Ovary (tissue), 9 donors: ENCODE results near the gene TMEM128. TPM values are rescaled to one million over a fixed set of nuclear protein-coding genes. Genes with fewer than 3 reads are reported as not detected.
"Not testable (repeated sequence)": the region's sequence is repeated elsewhere in the genome, so short reads cannot be mapped to it uniquely, and the experiment has no call there.

Experiments
- DNase-seq, 5 donors: peaks; one replicate each; pipeline ENCODE4 v3.0.0-alpha.2; 2019 to 2020
- H3K27ac ChIP-seq, 2 donors: fragments of 200-600 bp; one replicate each; pipeline versions ENCODE4 v1.5.1 to v1.8.0; 2019 to 2022
- H3K27me3 ChIP-seq: fragments of 200-600 bp; one replicate; pipeline ENCODE4 v1.8.0; 2022
- H3K36me3 ChIP-seq: fragments of 200-600 bp; sonication (generic); one replicate; pipeline ENCODE4 v1.5.1; 2019
- H3K4me1 ChIP-seq: one replicate; pipeline ENCODE4 v1.8.1; 2013; ENCODE audit warnings: mild to moderate bottlenecking, moderate library complexity; ENCODE audit not compliant: insufficient read depth
- H3K4me3 ChIP-seq: fragments of 200-600 bp; sonication (generic); one replicate; pipeline ENCODE4 v1.5.1; 2017
- H3K9me3 ChIP-seq, 2 donors: fragments of 200-600 bp in 1 of 2; sonication (generic) in 1 of 2; one replicate each; pipeline versions ENCODE4 v1.5.1 to v1.8.1; 2013 to 2019; ENCODE audit warnings: mild to moderate bottlenecking in 1 of 2, moderate library complexity in 1 of 2
- EP300 ChIP-seq: sonication (generic); formaldehyde crosslinking; IDR thresholded peaks from one replicate; pipeline ENCODE4 v1.6.1; 2017; ENCODE audit warnings: antibody characterized with exemption
- POLR2A ChIP-seq: fragments of 450-650 bp; IDR thresholded peaks from one replicate; pipeline ENCODE4 v1.6.1; 2017; ENCODE audit warnings: antibody characterized with exemption, mild to moderate bottlenecking, moderate library complexity
- WGBS, 3 donors: extraction: QIAGEN DNeasy Blood & Tissue Kit in 1 of 3; methylation state at CpG; one replicate each; pipeline versions ENCODE4 v1.1.5 to v1.1.7; 2013 to 2017; 5-methylcytosine and 5-hydroxymethylcytosine counted together
- intact Hi-C, 4 donors: fragments of 100-400 bp; cut with DNase I; formaldehyde crosslinking; loops; one replicate each; pipeline versions ENCODE4 v1.11.0 to v1.15.1; 2022 to 2023
- polyA plus RNA-seq, 2 donors: library from polyadenylated mRNA; stranded (reverse); fragments of 200-250 nt in 1 of 2; fragments of 350-450 nt in 1 of 2; fragmentation: Illumina TruSeq in 1 of 2; extraction: RNeasy Lipid Tissue Mini Kit (QIAGEN cat#74804) in 1 of 2; gene quantifications; one replicate each; pipeline ENCODE4 v1.2.3, GENCODE V29; 2013 to 2014
- total RNA-seq, 7 donors: library from RNA; depleted of rRNA in 2 of 7; stranded (reverse); fragments of >200 nt in 2 of 7; fragmentation: NEBNext Ultra II Directional in 3 of 7; extraction: Animal tissue kit (Norgen Biotek cat#: 25700) in 3 of 7; gene quantifications; one replicate each; pipeline versions ENCODE4 v1.1.0 to v1.2.4, GENCODE V29; 2016 to 2023
- TF ChIP-seq, protein P1 (sequence below), 3 donors: fragments of 450-650 bp in 2 of 3; fragments of 200-600 bp in 1 of 3; IDR thresholded peaks; one replicate each; pipeline versions ENCODE4 v1.5.1 to v1.8.0; 2016 to 2022; ENCODE audit warnings: antibody characterized with exemption in 3 of 3, mild to moderate bottlenecking in 1 of 3
- donor health status: DM: no; HTN: no; CAD: no; lungs with moderate emphysema.
- donor health status: DM: no; HTN: no; CAD: no.
- donor health status: Bipolar disorder and iron deficiency.
- donor health status: DM: yes; HTN: yes; CAD: no.
- donor health status: DM: no; HTN: no; CAD: no.
- donor health status: DM: yes; HTN: yes; CAD: no.

TMEM128 gene
- total and polyA plus RNA-seq, 9 donors: 19.0 to 41.7 (median 28.0) TPM

- Histone ChIP-seq H3K27me3 (no peaks in the 10 kb centered on the region), H3K27ac (no peak overlapping the region), H3K4me3 (no peak overlapping the region), H3K9me3 (no peaks in the 10 kb centered on the region), H3K36me3 (no peaks in the 10 kb centered on the region), H3K4me1 (no peaks in the 10 kb centered on the region)
- intact Hi-C loops: no loop called here
- WGBS, 3 donors: 71 to 79% (median 77%) methylated on average over 7 of the region's 7 CpGs
- TF ChIP-seq, protein P1, sequence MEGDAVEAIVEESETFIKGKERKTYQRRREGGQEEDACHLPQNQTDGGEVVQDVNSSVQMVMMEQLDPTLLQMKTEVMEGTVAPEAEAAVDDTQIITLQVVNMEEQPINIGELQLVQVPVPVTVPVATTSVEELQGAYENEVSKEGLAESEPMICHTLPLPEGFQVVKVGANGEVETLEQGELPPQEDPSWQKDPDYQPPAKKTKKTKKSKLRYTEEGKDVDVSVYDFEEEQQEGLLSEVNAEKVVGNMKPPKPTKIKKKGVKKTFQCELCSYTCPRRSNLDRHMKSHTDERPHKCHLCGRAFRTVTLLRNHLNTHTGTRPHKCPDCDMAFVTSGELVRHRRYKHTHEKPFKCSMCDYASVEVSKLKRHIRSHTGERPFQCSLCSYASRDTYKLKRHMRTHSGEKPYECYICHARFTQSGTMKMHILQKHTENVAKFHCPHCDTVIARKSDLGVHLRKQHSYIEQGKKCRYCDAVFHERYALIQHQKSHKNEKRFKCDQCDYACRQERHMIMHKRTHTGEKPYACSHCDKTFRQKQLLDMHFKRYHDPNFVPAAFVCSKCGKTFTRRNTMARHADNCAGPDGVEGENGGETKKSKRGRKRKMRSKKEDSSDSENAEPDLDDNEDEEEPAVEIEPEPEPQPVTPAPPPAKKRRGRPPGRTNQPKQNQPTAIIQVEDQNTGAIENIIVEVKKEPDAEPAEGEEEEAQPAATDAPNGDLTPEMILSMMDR (IDR thresholded peaks at IDR 0.05): no peak
- no peak for TF ChIP-seq POLR2A
- no peak for TF ChIP-seq EP300
- DNase-seq: no peak
These were observed 31.4 kb downstream of the TMEM128 start for GRCh38 chr4:4216648-4217047.

DNA sequence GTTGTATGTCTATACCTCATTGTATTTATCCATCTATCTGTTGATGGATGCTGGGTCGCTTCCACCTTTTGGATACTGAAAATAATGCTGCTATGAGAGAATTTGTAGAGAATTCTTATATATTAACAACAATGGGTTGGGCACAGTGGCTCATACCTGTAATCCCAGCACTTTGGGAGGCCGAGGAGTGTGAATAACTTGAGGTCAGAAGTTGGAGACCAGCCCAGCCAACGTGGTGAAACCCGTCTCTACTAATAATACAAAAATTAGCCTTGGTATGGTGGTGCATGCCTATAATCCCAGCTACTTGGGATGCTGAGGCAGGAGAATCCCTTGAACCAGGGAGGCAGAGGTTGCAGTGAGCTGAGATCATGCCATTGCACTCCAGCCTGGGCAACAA, 34.3 kb downstream of the TMEM128 start:
- H3K36me3 ChIP-seq, H3K27ac ChIP-seq, DNase-seq, H3K27me3 ChIP-seq, intact Hi-C loops, H3K9me3 ChIP-seq, H3K4me3 ChIP-seq, H3K4me1 ChIP-seq: not testable (repeated sequence)
- WGBS, 3 donors: 62 to 70% (median 65%) methylated on average over 4 of the region's 4 CpGs

GRCh38 chr4:4206204-4206603, 41.8 kb downstream of the TMEM128 start:
- Histone ChIP-seq H3K27me3 (no peaks in the 10 kb centered on the region), H3K4me1 (no peaks in the 10 kb centered on the region), H3K36me3 (no peaks in the 10 kb centered on the region), H3K9me3 (no peaks in the 10 kb centered on the region), H3K27ac (no peak overlapping the region), H3K4me3 (no peak overlapping the region)
- intact Hi-C loops: no loop called here
- TF ChIP-seq POLR2A: no peak
- TF ChIP-seq, protein P1 (IDR thresholded peaks at IDR 0.05): no peak
- TF ChIP-seq EP300: no peak
- DNase-seq: no peak

DNA sequence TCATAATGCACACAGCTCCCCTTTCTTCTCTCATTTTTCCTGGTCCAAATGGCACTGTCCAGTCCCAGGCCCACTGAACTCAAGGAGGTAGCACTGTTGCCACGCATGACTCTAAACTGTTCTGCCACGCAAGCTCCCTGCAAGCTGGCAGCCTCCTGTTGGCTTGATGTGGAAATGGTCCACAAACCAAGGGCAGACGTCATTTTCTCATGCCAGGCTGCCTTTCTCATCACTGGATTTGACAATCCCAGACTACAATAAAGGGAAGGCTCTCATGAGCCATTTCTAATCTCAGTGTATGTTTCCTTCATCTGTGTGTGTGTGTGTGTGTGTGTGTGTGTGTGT, 43.6 kb downstream of the TMEM128 start:
- no peak overlapping the region for H3K27ac ChIP-seq
- TF ChIP-seq EP300 (no peak), POLR2A (no peak)
- TF ChIP-seq, protein P1 (IDR thresholded peaks at IDR 0.05): no peak
- intact Hi-C loops: no loop called here
- H3K4me1 ChIP-seq: no peaks in the 10 kb centered on the region
- DNase-seq: no peak
- WGBS, 3 donors: 83 to 84% (median 83%) methylated on average over 3 of the region's 3 CpGs
- H3K36me3 ChIP-seq: no peaks in the 10 kb centered on the region
- H3K9me3 ChIP-seq: no peaks in the 10 kb centered on the region
- no peak overlapping the region for H3K4me3 ChIP-seq
- H3K27me3 ChIP-seq: no peaks in the 10 kb centered on the region

DNA sequence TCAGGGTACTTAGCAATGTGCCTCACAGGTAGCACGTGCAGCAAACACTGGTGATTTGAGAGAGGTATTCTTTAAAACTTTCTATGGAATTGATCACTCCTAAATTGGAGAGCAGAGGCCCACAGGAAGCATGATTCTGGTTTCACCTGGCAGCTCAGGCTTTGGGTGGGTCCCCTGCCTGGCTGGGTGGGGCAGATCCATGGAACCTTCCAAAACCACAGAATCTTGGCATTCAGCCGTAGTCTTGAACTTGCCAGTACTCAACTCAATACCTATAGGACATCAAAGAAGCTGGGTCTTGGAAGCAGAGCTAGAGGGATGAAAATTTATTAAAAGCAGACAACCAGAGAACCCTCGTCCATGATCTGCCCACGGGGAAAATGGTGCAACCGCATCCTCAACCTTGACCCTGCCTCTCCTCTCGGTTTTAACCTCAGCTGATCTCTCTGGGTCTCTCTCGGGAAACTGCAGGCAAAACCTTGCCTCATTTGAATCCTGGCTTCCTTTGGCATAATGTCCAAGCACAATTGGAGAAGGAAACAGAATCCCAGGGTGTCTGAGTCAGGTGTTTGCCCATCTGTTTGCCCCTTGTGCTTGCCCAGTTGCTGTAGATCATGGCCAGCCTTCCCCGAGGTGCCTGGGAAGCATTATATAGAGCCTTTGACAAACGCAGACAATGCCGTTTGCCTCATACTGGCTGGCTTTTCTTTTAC, 44.2 kb downstream of the TMEM128 start:
- TF ChIP-seq POLR2A (no peak), EP300 (no peak)
- TF ChIP-seq, protein P1 (IDR thresholded peaks at IDR 0.05): no peak
- 67 to 75% (median 71%) methylated on average over 10 of the region's 10 CpGs for WGBS, 3 donors
- H3K27me3 ChIP-seq: no peaks in the 10 kb centered on the region
- no peak overlapping the region for H3K27ac ChIP-seq
- no peak for DNase-seq
- no peaks in the 10 kb centered on the region for H3K9me3 ChIP-seq
- H3K36me3 ChIP-seq: no peaks in the 10 kb centered on the region
- no peaks in the 10 kb centered on the region for H3K4me1 ChIP-seq
- intact Hi-C loops: no loop called here
- no peak overlapping the region for H3K4me3 ChIP-seq
